Endometrial microvascular endothelial cells (primary cell): ENCODE measurements around the gene BCAT1. TPM values are rescaled to one million over a fixed set of nuclear protein-coding genes. Genes with fewer than 3 reads are reported as not detected.

ENCODE experiments used
- in situ Hi-C: cut with HindIII; loops from 2 replicates; pipeline ENCODE4 v1.10.0; 2017; ENCODE audit warnings: low sequenced_read_pairs, low pct_unique_long_range_greater_than_20kb; ENCODE audit errors: inconsistent ontology term
- total RNA-seq: library from RNA; depleted of rRNA; stranded (reverse); fragments of >200 nt; gene quantifications from one replicate; pipeline ENCODE4 v1.2.3, GENCODE V29; 2015; ENCODE audit errors: inconsistent ontology term

The BCAT1 gene
- total RNA-seq, 1 donor from 2014 or later: 117 TPM

DNA sequence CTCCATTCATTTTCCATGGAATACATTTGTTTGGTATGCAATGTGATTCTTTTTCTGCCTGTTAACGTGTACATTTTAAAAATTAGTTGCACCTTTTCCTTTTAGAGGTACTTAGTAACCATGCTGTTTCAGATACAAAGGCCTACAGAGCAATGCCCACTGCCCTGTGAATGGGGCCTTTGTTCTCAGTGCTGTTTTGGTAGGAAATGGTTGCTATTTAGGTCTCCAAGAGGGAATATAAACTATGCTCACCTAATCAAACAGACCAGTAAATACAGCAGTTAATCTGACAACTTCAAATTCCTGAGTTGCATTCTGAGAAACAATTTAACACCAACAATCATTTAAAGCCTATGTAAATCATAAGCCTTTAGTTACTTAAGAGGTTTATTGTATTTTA, 188.7 kb downstream of the BCAT1 start:
- in situ Hi-C loops: no loop called here

Other genes starting within 250 kb of the BCAT1 start
- not detected for gene DNAI7, start 246.1 kb upstream of the BCAT1 start, total RNA-seq
- gene ETFRF1, start 246.1 kb upstream of the BCAT1 start, total RNA-seq: 31.6 TPM